GM21717 (cell line): ENCODE results near the gene RBP2.
"Not testable (repeated sequence)": the region's sequence is repeated elsewhere in the genome, so short reads cannot be mapped to it uniquely, and the experiment has no call there.

Experiments used
- ATAC-seq: cut with Tn5 transposase; IDR thresholded peaks from one replicate; pipeline ENCODE4 v1.9.1; 2021; ENCODE audit warnings: mild to moderate bottlenecking, moderate library complexity; ENCODE audit not compliant: unreplicated experiment

Gene RBP2

GRCh38 chr3:139447486-139447885 lies 28.8 kb downstream of the RBP2 start:
- no peak for ATAC-seq

- no peak for ATAC-seq
Observed at GRCh38 chr3:139444446-139444845, 31.9 kb downstream of the RBP2 start.

GRCh38 chr3:139443186-139443585 lies 33.1 kb downstream of the RBP2 start:
- ATAC-seq, result no peak

- ATAC-seq, result no peak
Observed at GRCh38 chr3:139441656-139442055, 34.7 kb downstream of the RBP2 start.

GRCh38 chr3:139440639-139441556 lies 35.4 kb downstream of the RBP2 start:
- no peak for ATAC-seq

- ATAC-seq, result no peak
Observed at GRCh38 chr3:139439278-139439677, 37.0 kb downstream of the RBP2 start.

- ATAC-seq, result no peak
Observed at GRCh38 chr3:139434764-139435307, 41.5 kb downstream of the RBP2 start.

- no peak for ATAC-seq
Observed at GRCh38 chr3:139434228-139434627, 42.1 kb downstream of the RBP2 start.

- ATAC-seq, result no peak
Observed at GRCh38 chr3:139433089-139433488, 43.2 kb downstream of the RBP2 start.

- no peak for ATAC-seq
Observed at GRCh38 chr3:139430493-139430892, 45.8 kb downstream of the RBP2 start.

GRCh38 chr3:139427283-139428060 lies 48.8 kb downstream of the RBP2 start:
- peak; percentile 67 for ATAC-seq

- ATAC-seq, result no peak
Observed at GRCh38 chr3:139425745-139426400, 50.4 kb downstream of the RBP2 start.

- ATAC-seq, result no peak
Observed at GRCh38 chr3:139423232-139423631, 53.1 kb downstream of the RBP2 start.

- no peak for ATAC-seq
Observed at GRCh38 chr3:139421460-139421859, 54.9 kb downstream of the RBP2 start.

GRCh38 chr3:139421040-139421439 lies 55.3 kb downstream of the RBP2 start:
- no peak for ATAC-seq

GRCh38 chr3:139418144-139418543 lies 58.2 kb downstream of the RBP2 start:
- ATAC-seq, result no peak

GRCh38 chr3:139416275-139416674 lies 60.0 kb downstream of the RBP2 start:
- ATAC-seq, result no peak

GRCh38 chr3:139414608-139415224 lies 61.6 kb downstream of the RBP2 start:
- no peak for ATAC-seq

GRCh38 chr3:139412891-139413290 lies 63.4 kb downstream of the RBP2 start:
- not testable (repeated sequence) for ATAC-seq
